H9 (cell line): ENCODE results near the gene DNAH8. TPM values are rescaled to one million over a fixed set of nuclear protein-coding genes. Genes with fewer than 3 reads are reported as not detected.

ENCODE experiments used
- DNase-seq: peaks from one replicate; pipeline ENCODE4 v3.0.0-alpha.2; 2017
- H2AFZ ChIP-seq: one replicate; pipeline ENCODE4 v1.6.1; 2013; ENCODE audit warnings: mild to moderate bottlenecking, low read length, control low read depth, moderate library complexity
- H2AK5ac ChIP-seq: 2 replicates; pipeline ENCODE4 v1.6.1; 2013; ENCODE audit warnings: low read length, control low read depth, mixed read lengths; ENCODE audit not compliant: insufficient read length
- H2BK120ac ChIP-seq: one replicate; pipeline ENCODE4 v1.6.1; 2013; ENCODE audit warnings: low read depth, mild to moderate bottlenecking, low read length, control low read depth, inconsistent platforms; ENCODE audit not compliant: poor library complexity, severe bottlenecking
- H2BK12ac ChIP-seq: 2 replicates; pipeline ENCODE4 v1.6.1; 2013; ENCODE audit warnings: low read length, control low read depth, mixed read lengths, low read depth; ENCODE audit not compliant: insufficient read length
- H2BK15ac ChIP-seq: 2 replicates; pipeline ENCODE4 v1.6.1; 2013; ENCODE audit warnings: low read depth, low read length, control low read depth
- H2BK20ac ChIP-seq: one replicate; pipeline ENCODE4 v1.6.1; 2013; ENCODE audit warnings: low read depth, mild to moderate bottlenecking, low read length, control low read depth, inconsistent platforms; ENCODE audit not compliant: poor library complexity, severe bottlenecking
- H2BK5ac ChIP-seq: 2 replicates; pipeline ENCODE4 v1.6.1; 2013; ENCODE audit warnings: low read length, control low read depth, mixed read lengths; ENCODE audit not compliant: insufficient read length
- H3K14ac ChIP-seq: 2 replicates; pipeline ENCODE4 v1.6.1; 2013; ENCODE audit warnings: low read length, control low read depth; ENCODE audit not compliant: insufficient read depth
- H3K18ac ChIP-seq: 2 replicates; pipeline ENCODE4 v1.6.1; 2013; ENCODE audit warnings: low read depth, mild to moderate bottlenecking, mixed read lengths, low read length, control low read depth; ENCODE audit not compliant: insufficient read length
- H3K23ac ChIP-seq: 2 replicates; pipeline ENCODE4 v1.6.1; 2013; ENCODE audit warnings: low read length, control low read depth, mixed read lengths, low read depth; ENCODE audit not compliant: insufficient read length
- H3K23me2 ChIP-seq: 2 replicates; pipeline ENCODE4 v1.6.1; 2013; ENCODE audit warnings: low read depth, mild to moderate bottlenecking, mixed read lengths, low read length, control low read depth; ENCODE audit not compliant: insufficient read length, poor library complexity, severe bottlenecking
- H3K27ac ChIP-seq: 2 replicates; pipeline ENCODE4 v1.5.1; 2013; ENCODE audit warnings: low read length, control low read depth, mixed read lengths, low read depth; ENCODE audit not compliant: insufficient read length
- H3K27me3 ChIP-seq: 2 replicates; pipeline ENCODE4 v1.6.1; 2013; ENCODE audit warnings: low read length, control low read depth, inconsistent platforms; ENCODE audit not compliant: insufficient read depth
- H3K4ac ChIP-seq: 2 replicates; pipeline ENCODE4 v1.6.1; 2013; ENCODE audit warnings: low read depth, mild to moderate bottlenecking, control low read depth, inconsistent platforms, low read length, moderate library complexity
- H3K4me1 ChIP-seq: 2 replicates; pipeline ENCODE4 v1.6.1; 2013; ENCODE audit warnings: low read length, control low read depth, inconsistent platforms; ENCODE audit not compliant: insufficient read depth
- H3K4me2 ChIP-seq: 2 replicates; pipeline ENCODE4 v1.6.1; 2013; ENCODE audit warnings: low read length, control low read depth, mixed read lengths; ENCODE audit not compliant: insufficient read length, insufficient read depth
- H3K56ac ChIP-seq: 2 replicates; pipeline ENCODE4 v1.6.1; 2013; ENCODE audit warnings: low read depth, mild to moderate bottlenecking, mixed read lengths, low read length, control low read depth; ENCODE audit not compliant: insufficient read length
- H3K79me1 ChIP-seq: 2 replicates; pipeline ENCODE4 v1.6.1; 2013; ENCODE audit warnings: low read depth, mild to moderate bottlenecking, moderate library complexity, low read length, control low read depth, inconsistent platforms; ENCODE audit not compliant: insufficient read depth, poor library complexity, severe bottlenecking
- H3K79me2 ChIP-seq: 2 replicates; pipeline ENCODE4 v1.6.1; 2013; ENCODE audit warnings: low read length, control low read depth, inconsistent platforms; ENCODE audit not compliant: insufficient read depth
- H3K9ac ChIP-seq: 2 replicates; pipeline ENCODE4 v1.6.1; 2013; ENCODE audit warnings: low read length, control low read depth, mixed read lengths; ENCODE audit not compliant: insufficient read length; ENCODE audit errors: extremely low read depth
- H3K9me3 ChIP-seq: one replicate; pipeline ENCODE4 v1.6.1; 2013; ENCODE audit warnings: low read depth, low read length, inconsistent platforms; ENCODE audit not compliant: control insufficient read depth
- H3T11ph ChIP-seq: one replicate; pipeline ENCODE4 v1.6.1; 2013; ENCODE audit warnings: mild to moderate bottlenecking, low read length, control low read depth, inconsistent platforms
- H4K20me1 ChIP-seq: one replicate; pipeline ENCODE4 v1.6.1; 2013; ENCODE audit not compliant: control insufficient read depth, insufficient read length, insufficient read depth
- H4K5ac ChIP-seq: 2 replicates; pipeline ENCODE4 v1.6.1; 2013; ENCODE audit warnings: low read depth, mild to moderate bottlenecking, mixed read lengths, low read length, control low read depth; ENCODE audit not compliant: insufficient read length
- H4K8ac ChIP-seq: replicated peaks from 2 replicates; pipeline ENCODE4 v1.6.1; 2013; ENCODE audit warnings: low read length, control low read depth, mixed read lengths, low read depth; ENCODE audit not compliant: insufficient read length
- H4K91ac ChIP-seq: 2 replicates; pipeline ENCODE4 v1.6.1; 2013; ENCODE audit warnings: low read depth, mild to moderate bottlenecking, moderate library complexity, mixed read lengths, low read length, control low read depth; ENCODE audit not compliant: insufficient read length
- H3K27ac Mint-ChIP-seq, 3 experiments: 2 replicates in 2 of 3; 3 replicates in 1 of 3; pipeline ENCODE4 v1.8.0; 2020 to 2021; ENCODE audit warnings: mixed read lengths in 3 of 3, mild to moderate bottlenecking in 1 of 3, moderate library complexity in 1 of 3
- H3K27me3 Mint-ChIP-seq: 2 replicates; pipeline ENCODE4 v1.8.0; 2021; ENCODE audit warnings: low read depth, mild to moderate bottlenecking, moderate library complexity, mixed read lengths
- H3K36me3 Mint-ChIP-seq, 3 experiments: 2 replicates in 2 of 3; 3 replicates in 1 of 3; pipeline ENCODE4 v1.8.0; 2020 to 2021; ENCODE audit warnings: low read depth in 3 of 3, mixed read lengths in 3 of 3; ENCODE audit not compliant: insufficient read depth in 1 of 3
- H3K4me1 Mint-ChIP-seq, 2 experiments: 2 replicates each; pipeline ENCODE4 v1.8.0; 2020; ENCODE audit warnings: mixed read lengths in 2 of 2
- H3K4me3 Mint-ChIP-seq, 2 experiments: 2 replicates in 1 of 2; 3 replicates in 1 of 2; pipeline ENCODE4 v1.8.0; 2020 to 2021; ENCODE audit warnings: mild to moderate bottlenecking in 2 of 2, mixed read lengths in 2 of 2, moderate library complexity in 1 of 2
- H3K9me3 Mint-ChIP-seq, 2 experiments: 2 replicates in 1 of 2; 3 replicates in 1 of 2; pipeline ENCODE4 v1.8.0; 2020; ENCODE audit warnings: mild to moderate bottlenecking in 2 of 2, mixed read lengths in 2 of 2, moderate library complexity in 1 of 2
- CTCF ChIP-seq: fragments of 200-600 bp; sonication (generic); conservative IDR thresholded peaks from 3 replicates; pipeline ENCODE4 v1.8.0; 2021; ENCODE audit warnings: antibody characterized with exemption, mild to moderate bottlenecking
- WGBS: extraction: QIAGEN DNeasy Blood & Tissue Kit; methylation state at CpG from one replicate; pipeline ENCODE4 v1.1.7; 2013; ENCODE audit warnings: missing lambda C conversion rate, low lambda C conversion rate, mixed read lengths; ENCODE audit not compliant: insufficient read length; ENCODE audit errors: extremely low coverage; 5-methylcytosine and 5-hydroxymethylcytosine counted together
- total RNA-seq: library from RNA; stranded (reverse); gene quantifications from 2 replicates; pipeline ENCODE4 v1.2.1, GENCODE V29; 2021

Gene DNAH8
- total RNA-seq, 1 experiment from 2014 or later, result not detected

GRCh38 chr6:38730140-38730862 lies 15.2 kb downstream of the DNAH8 start:
- no peak for TF ChIP-seq CTCF
- no peak overlapping the region for H3K23ac ChIP-seq
- no peak overlapping the region for H3K27ac ChIP-seq
- peaks cover 0 to 2% (median 1%) of the 10 kb centered on the region in 3 experiments; a peak in 2 of 7 replicates for H3K36me3 Mint-ChIP-seq
- no peak overlapping the region for H2BK120ac ChIP-seq
- peaks cover under 1 to 2% of the 10 kb centered on the region in 2 experiments; a peak in 4 of 5 replicates for H3K9me3 Mint-ChIP-seq
- no peak overlapping the region for H2BK5ac ChIP-seq
- no peak overlapping the region for H3K9ac ChIP-seq
- no peak overlapping the region for H4K5ac ChIP-seq
- no peak overlapping the region for H3K4ac ChIP-seq
- no peak overlapping the region for H3K18ac ChIP-seq
- H3K23me2 ChIP-seq, result no peaks in the 10 kb centered on the region
- H3K9me3 ChIP-seq, result no peaks in the 10 kb centered on the region
- no CpG with 5 or more reads among the region's 4 CpGs for WGBS
- H2BK12ac ChIP-seq, result no peak overlapping the region
- no peaks in the 10 kb centered on the region for H3K4me1 ChIP-seq
- no peaks in the 10 kb centered on the region for H3K79me1 ChIP-seq
- H2BK20ac ChIP-seq, result no peak overlapping the region
- no peak overlapping the region for H2AK5ac ChIP-seq
- H3K27me3 Mint-ChIP-seq, result peaks cover under 1% of the 10 kb centered on the region; the same call in 1 of the 2 replicates
- no peak overlapping the region for H4K91ac ChIP-seq
- no peak overlapping the region for H2BK15ac ChIP-seq
- H3K56ac ChIP-seq, result no peak overlapping the region
- no peak overlapping the region for H3T11ph ChIP-seq
- DNase-seq, result no peak
- no peak overlapping the region for H2AFZ ChIP-seq
- H3K4me1 Mint-ChIP-seq, result peaks cover 1% of the 10 kb centered on the region in 2 experiments; a peak in 1 of 4 replicates
- no peak overlapping the region for H3K4me3 Mint-ChIP-seq
- H3K27me3 ChIP-seq, result no peaks in the 10 kb centered on the region
- H3K79me2 ChIP-seq, result no peaks in the 10 kb centered on the region
- H4K20me1 ChIP-seq, result no peaks in the 10 kb centered on the region
- H3K14ac ChIP-seq, result no peak overlapping the region
- H3K4me2 ChIP-seq, result no peak overlapping the region
- no peak overlapping the region for H4K8ac ChIP-seq
- no peak overlapping the region for H3K27ac Mint-ChIP-seq
